Fibroblast of lung (primary cell): ENCODE data around the gene ARHGEF10L. TPM values are rescaled to one million over a fixed set of nuclear protein-coding genes. Genes with fewer than 3 reads are reported as not detected.

ENCODE experiments used
- DNase-seq, 2 donors: peaks; one replicate each; pipeline versions ENCODE4 v3.0.0 to v3.0.0-alpha.2; 2010; ENCODE audit warnings: low read depth in 2 of 2
- H2AFZ ChIP-seq: 2 replicates; pipeline ENCODE4 v1.5.1; 2012; ENCODE audit warnings: low read length, control low read depth, inconsistent platforms
- H3K27ac ChIP-seq: 2 replicates; pipeline ENCODE4 v1.5.1; 2011; ENCODE audit warnings: low read length, control low read depth; ENCODE audit not compliant: insufficient read depth
- H3K27me3 ChIP-seq: 2 replicates; pipeline ENCODE4 v1.5.1; 2011; ENCODE audit warnings: mild to moderate bottlenecking, low read length; ENCODE audit not compliant: control insufficient read depth, insufficient read depth
- H3K36me3 ChIP-seq: 2 replicates; pipeline ENCODE4 v1.5.1; 2011; ENCODE audit warnings: low read length; ENCODE audit not compliant: control insufficient read depth, insufficient read depth
- H3K4me1 ChIP-seq: 2 replicates; pipeline ENCODE4 v1.5.1; 2011; ENCODE audit warnings: low read length; ENCODE audit not compliant: control insufficient read depth, insufficient read depth; ENCODE audit errors: extremely low read depth
- H3K4me2 ChIP-seq: 2 replicates; pipeline ENCODE4 v1.5.1; 2011; ENCODE audit warnings: low read length, control low read depth; ENCODE audit not compliant: insufficient read depth; ENCODE audit errors: extremely low read depth
- H3K4me3 ChIP-seq, 4 experiments: fragments of 200-600 bp in 1 of 4; sonication (generic) in 1 of 4; replicated peaks in 1 of 4; 2 replicates each; pipeline ENCODE4 v1.5.1; 2011 to 2016; ENCODE audit warnings: low read length in 4 of 4, low read depth in 3 of 4, mild to moderate bottlenecking in 3 of 4, control low read depth in 2 of 4, inconsistent platforms in 1 of 4, mixed read lengths in 1 of 4; ENCODE audit not compliant: insufficient read depth in 1 of 4; ENCODE audit errors: control extremely low read depth in 1 of 4
- H3K79me2 ChIP-seq: 2 replicates; pipeline ENCODE4 v1.5.1; 2012; ENCODE audit warnings: mild to moderate bottlenecking, low read length, inconsistent platforms; ENCODE audit not compliant: control insufficient read depth, insufficient read depth
- H3K9ac ChIP-seq: 2 replicates; pipeline ENCODE4 v1.5.1; 2011; ENCODE audit warnings: mild to moderate bottlenecking, low read length, control low read depth; ENCODE audit not compliant: insufficient read depth
- H3K9me3 ChIP-seq: 2 replicates; pipeline ENCODE4 v1.5.1; 2012; ENCODE audit warnings: low read depth, low read length; ENCODE audit not compliant: control insufficient read depth, insufficient read depth
- H4K20me1 ChIP-seq: 2 replicates; pipeline ENCODE4 v1.5.1; 2011; ENCODE audit warnings: low read length; ENCODE audit not compliant: control insufficient read depth, insufficient read depth; ENCODE audit errors: extremely low read depth
- EZH2 ChIP-seq: IDR thresholded peaks from 2 replicates; pipeline ENCODE4 v1.5.1; 2012; ENCODE audit warnings: low read length, control low read depth, mild to moderate bottlenecking; ENCODE audit errors: missing control alignments
- polyA plus RNA-seq, 2 donors: library from polyadenylated mRNA; depleted of rRNA in 1 of 2; stranded (reverse) in 1 of 2; unstranded in 1 of 2; fragments of >200 nt; gene quantifications; 2 replicates each; pipeline ENCODE4 v1.2.1, GENCODE V29; 2011 to 2012; ENCODE audit warnings: missing spikeins in 1 of 2
- total RNA-seq: library from RNA; depleted of rRNA; stranded (reverse); fragments of >200 nt; gene quantifications from 2 replicates; pipeline ENCODE4 v1.2.1, GENCODE V29; 2014
- TF ChIP-seq, protein P1 (sequence below), 2 donors: IDR thresholded peaks in 1 of 2; conservative IDR thresholded peaks in 1 of 2; 1 replicate in 1 of 2; 2 replicates in 1 of 2; pipeline ENCODE4 v1.5.1; 2011 to 2012; ENCODE audit warnings: low read length in 2 of 2, control low read depth in 1 of 2, inconsistent platforms in 1 of 2, low read depth in 1 of 2, mild to moderate bottlenecking in 1 of 2

Gene ARHGEF10L
- total and polyA plus RNA-seq, 2 donors (not counting 1 experiment from before 2014, with no cell fraction given) = 11.2 to 24.3 TPM

DNA sequence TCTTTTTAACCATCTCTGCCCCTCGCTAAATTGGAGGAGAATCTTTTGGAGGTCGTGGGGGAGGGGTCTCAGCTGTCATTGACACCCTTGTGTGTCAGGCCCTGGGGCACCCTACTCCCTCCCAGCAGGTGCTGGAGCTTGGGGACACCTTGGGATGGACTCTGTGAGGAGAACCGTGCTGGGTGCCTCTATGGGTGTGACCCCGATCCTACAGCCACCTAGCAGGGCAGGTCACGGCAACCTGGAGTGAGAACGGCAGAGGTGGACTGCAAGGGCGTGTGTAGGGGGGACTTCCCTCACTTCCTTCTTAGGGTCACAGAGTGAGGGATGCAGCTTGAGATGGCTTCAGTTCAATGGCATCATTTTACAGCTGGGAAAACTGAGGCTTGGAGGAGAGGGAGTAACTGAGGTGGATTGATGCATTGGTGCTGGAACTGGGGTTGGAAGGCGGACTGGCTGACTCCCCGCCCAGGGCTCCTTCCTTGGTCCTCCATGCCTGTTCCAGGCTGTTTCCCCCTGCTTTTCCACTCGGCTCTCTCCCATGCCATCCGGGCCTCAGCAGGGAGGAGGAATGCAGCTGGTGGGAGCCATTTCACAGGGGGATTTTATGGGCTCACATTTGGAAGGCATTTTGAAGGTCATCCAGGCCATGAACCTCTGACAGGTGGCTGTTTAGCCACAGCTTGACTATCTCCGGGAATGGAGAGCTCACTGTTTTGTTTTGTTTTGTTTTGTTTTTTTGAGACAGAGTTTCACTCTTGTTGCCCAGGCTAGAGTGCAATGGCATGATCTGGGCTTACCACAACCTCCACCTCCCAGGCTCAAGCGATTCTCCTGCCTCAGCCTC, 18.8 kb upstream of the ARHGEF10L start:
- Histone ChIP-seq H3K36me3 (no peaks in the 10 kb centered on the region), H3K27me3 (peaks cover 2% of the 10 kb centered on the region), H3K9ac (no peak overlapping the region), H3K4me1 (no peaks in the 10 kb centered on the region), H3K4me2 (no peak overlapping the region), H3K4me3 (no peak overlapping the region), H3K9me3 (no peaks in the 10 kb centered on the region), H3K27ac (no peak overlapping the region), H2AFZ (no peak overlapping the region), H4K20me1 (no peaks in the 10 kb centered on the region), H3K79me2 (no peaks in the 10 kb centered on the region)
- no peak for DNase-seq
- no peak for TF ChIP-seq EZH2

DNA sequence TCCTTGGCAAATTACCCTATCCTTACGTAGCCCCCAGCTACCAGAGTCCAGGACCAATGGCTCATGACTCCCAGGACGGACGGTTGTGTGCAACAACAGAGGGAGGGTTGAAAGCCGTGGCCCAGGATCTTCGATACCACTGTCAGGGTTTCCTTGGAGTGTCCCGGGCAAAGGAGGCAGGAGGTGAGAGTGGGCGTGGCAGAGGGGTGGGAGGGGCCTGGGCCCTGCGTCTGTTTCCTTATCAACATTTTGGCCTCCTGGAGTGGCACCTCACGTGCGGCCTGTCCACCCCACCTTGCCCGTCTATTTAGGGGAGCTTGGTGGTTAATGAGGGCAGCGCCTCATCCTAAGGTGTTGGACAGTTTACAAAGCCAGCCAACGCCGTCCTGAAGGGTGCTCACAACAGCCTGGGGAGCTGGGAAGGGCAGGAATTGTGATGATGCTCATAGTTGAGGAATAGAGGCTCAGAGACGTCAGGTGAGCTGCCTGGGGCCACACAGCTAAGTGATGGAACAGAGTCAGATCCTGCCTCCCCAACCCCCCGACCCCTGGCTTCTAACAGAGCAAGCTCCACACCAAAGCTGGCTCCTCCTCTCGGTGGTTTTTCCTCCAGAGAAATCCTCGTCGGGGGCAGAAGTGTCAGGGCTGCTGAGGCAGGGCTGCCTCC, 17.4 kb upstream of the ARHGEF10L start:
- no peaks in the 10 kb centered on the region for H3K9me3 ChIP-seq
- no peaks in the 10 kb centered on the region for H3K36me3 ChIP-seq
- no peaks in the 10 kb centered on the region for H3K4me1 ChIP-seq
- no peaks in the 10 kb centered on the region for H3K79me2 ChIP-seq
- no peak overlapping the region for H3K27ac ChIP-seq
- no peak overlapping the region for H3K9ac ChIP-seq
- H3K27me3 ChIP-seq = peaks cover 2% of the 10 kb centered on the region
- no peak for DNase-seq
- H3K4me2 ChIP-seq = no peak overlapping the region
- no peak for TF ChIP-seq EZH2
- TF ChIP-seq, protein P1, sequence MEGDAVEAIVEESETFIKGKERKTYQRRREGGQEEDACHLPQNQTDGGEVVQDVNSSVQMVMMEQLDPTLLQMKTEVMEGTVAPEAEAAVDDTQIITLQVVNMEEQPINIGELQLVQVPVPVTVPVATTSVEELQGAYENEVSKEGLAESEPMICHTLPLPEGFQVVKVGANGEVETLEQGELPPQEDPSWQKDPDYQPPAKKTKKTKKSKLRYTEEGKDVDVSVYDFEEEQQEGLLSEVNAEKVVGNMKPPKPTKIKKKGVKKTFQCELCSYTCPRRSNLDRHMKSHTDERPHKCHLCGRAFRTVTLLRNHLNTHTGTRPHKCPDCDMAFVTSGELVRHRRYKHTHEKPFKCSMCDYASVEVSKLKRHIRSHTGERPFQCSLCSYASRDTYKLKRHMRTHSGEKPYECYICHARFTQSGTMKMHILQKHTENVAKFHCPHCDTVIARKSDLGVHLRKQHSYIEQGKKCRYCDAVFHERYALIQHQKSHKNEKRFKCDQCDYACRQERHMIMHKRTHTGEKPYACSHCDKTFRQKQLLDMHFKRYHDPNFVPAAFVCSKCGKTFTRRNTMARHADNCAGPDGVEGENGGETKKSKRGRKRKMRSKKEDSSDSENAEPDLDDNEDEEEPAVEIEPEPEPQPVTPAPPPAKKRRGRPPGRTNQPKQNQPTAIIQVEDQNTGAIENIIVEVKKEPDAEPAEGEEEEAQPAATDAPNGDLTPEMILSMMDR (conservative IDR thresholded peaks at IDR 0.05 in 1 of 2, IDR thresholded peaks at IDR 0.05 in 1 of 2; ENCODE audit: low read depth in 1 of 2, low read length in 2 of 2) = no peak
- no peaks in the 10 kb centered on the region for H4K20me1 ChIP-seq
- H3K4me3 ChIP-seq = no peak overlapping the region
- no peak overlapping the region for H2AFZ ChIP-seq

DNA sequence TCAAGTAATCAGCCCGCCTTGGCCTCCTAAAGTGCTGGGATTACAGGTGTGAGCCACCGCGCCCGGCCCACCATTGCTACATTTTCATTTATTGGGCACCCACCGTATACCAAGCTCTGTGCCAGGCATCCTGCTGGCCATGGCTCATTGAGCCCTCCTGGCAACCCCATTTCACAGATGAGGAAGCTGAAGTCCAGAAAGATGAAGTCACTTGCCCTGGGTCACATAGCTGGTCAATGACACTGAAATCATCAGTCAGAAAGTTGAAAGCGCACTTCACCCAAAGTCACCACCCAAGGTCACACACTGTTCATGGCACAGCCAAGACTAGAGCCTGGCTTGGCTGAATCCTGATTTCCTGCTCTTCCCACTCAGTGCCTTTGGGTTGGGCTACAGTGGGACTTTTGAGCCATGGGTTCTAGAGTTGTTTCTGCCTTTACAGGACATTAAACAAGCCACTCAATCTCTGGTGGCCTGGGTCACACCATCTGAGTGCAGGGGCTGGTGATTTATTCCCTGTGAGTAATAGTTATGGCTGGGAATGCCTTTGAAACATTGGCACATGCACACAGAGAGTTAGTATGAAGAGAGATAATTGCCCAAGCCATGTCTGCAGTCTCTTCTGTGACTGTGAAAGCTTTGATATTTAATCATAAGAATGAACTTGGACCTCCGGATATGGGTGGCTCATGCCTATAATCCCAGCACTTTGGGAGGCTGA, 16.0 kb upstream of the ARHGEF10L start:
- Histone ChIP-seq H3K79me2 (no peaks in the 10 kb centered on the region), H3K36me3 (no peaks in the 10 kb centered on the region), H3K9ac (no peak overlapping the region), H4K20me1 (no peaks in the 10 kb centered on the region), H3K4me3 (no peak overlapping the region), H3K27ac (no peak overlapping the region), H3K9me3 (no peaks in the 10 kb centered on the region), H3K27me3 (peaks cover 2% of the 10 kb centered on the region), H3K4me1 (no peaks in the 10 kb centered on the region), H2AFZ (no peak overlapping the region), H3K4me2 (no peak overlapping the region)
- TF ChIP-seq EZH2 = no peak
- TF ChIP-seq, protein P1 (conservative IDR thresholded peaks at IDR 0.05 in 1 of 2, IDR thresholded peaks at IDR 0.05 in 1 of 2; ENCODE audit: low read depth in 1 of 2, low read length in 2 of 2) = no peak
- DNase-seq = no peak
